Neural progenitor cell (in vitro differentiated cells): ENCODE data around the gene TRIO.

Experiments
- CTCF ChIP-seq: fragments of 200-600 bp; sonication (generic); IDR thresholded peaks from 2 replicates; pipeline ENCODE4 v1.5.1; 2017; ENCODE audit warnings: antibody characterized with exemption, mild to moderate bottlenecking
- EZH2 ChIP-seq: fragments of 200-600 bp; sonication (generic); IDR thresholded peaks from 2 replicates; pipeline ENCODE4 v1.6.1; 2017; ENCODE audit warnings: antibody characterized with exemption, mild to moderate bottlenecking, moderate library complexity
- EZH2phosphoT487 ChIP-seq: fragments of 200-600 bp; sonication (generic); IDR thresholded peaks from 2 replicates; pipeline ENCODE4 v1.6.1; 2017; ENCODE audit warnings: antibody characterized with exemption

- TF ChIP-seq CTCF: no peak
- no peak for TF ChIP-seq EZH2phosphoT487
- no peak for TF ChIP-seq EZH2
Observed at GRCh38 chr5:14506140-14506538, 363.0 kb downstream of the TRIO start.
